ENCODE measurements around the gene NUBPL.
"Not testable (repeated sequence)": the region's sequence is repeated elsewhere in the genome, so short reads cannot be mapped to it uniquely, and the experiment has no call there.

GRCh38 chr14:31813724-31814490, 252.7 kb downstream of the NUBPL start:
- not testable (repeated sequence) for TF ChIP-seq CTCF (IDR thresholded peaks at IDR 0.05; ENCODE audit: low read depth, low read length); POLR2A (IDR thresholded peaks at IDR 0.05; ENCODE audit: extremely low read depth, insufficient read length); MYC (IDR thresholded peaks at IDR 0.05; ENCODE audit: low read depth, low read length)
- TF ChIP-seq, protein P1, sequence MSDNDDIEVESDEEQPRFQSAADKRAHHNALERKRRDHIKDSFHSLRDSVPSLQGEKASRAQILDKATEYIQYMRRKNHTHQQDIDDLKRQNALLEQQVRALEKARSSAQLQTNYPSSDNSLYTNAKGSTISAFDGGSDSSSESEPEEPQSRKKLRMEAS (IDR thresholded peaks at IDR 0.05; ENCODE audit: low read depth, low read length): not testable (repeated sequence)
